ENCODE measurements around the gene L1CAM.

L1CAM gene

GRCh38 chrX:153925387-153925738 is 39.4 kb upstream of the L1CAM start:
- DNase-seq (ENCODE audit: low spot score): no peak

- peak; percentile 70 for DNase-seq (ENCODE audit: low spot score)
These were observed 38.3 kb upstream of the L1CAM start for GRCh38 chrX:153924149-153924861.

GRCh38 chrX:153922932-153923857 is 37.2 kb upstream of the L1CAM start:
- peak; percentile 83 for DNase-seq (ENCODE audit: low spot score)

- DNase-seq (ENCODE audit: low spot score): no peak
These were observed 35.8 kb upstream of the L1CAM start for GRCh38 chrX:153921511-153922446.

- no peak for DNase-seq (ENCODE audit: low spot score)
These were observed 35.1 kb upstream of the L1CAM start for GRCh38 chrX:153921070-153921469.

GRCh38 chrX:153920546-153920945 is 34.6 kb upstream of the L1CAM start:
- no peak for DNase-seq (ENCODE audit: low spot score)

- DNase-seq (ENCODE audit: low spot score): no peak
These were observed 33.3 kb upstream of the L1CAM start for GRCh38 chrX:153919281-153919680.

GRCh38 chrX:153917869-153918268 is 31.9 kb upstream of the L1CAM start:
- DNase-seq (ENCODE audit: low spot score): no peak

GRCh38 chrX:153913701-153914100 is 27.7 kb upstream of the L1CAM start:
- DNase-seq (ENCODE audit: low spot score): no peak

GRCh38 chrX:153913211-153913610 is 27.2 kb upstream of the L1CAM start:
- no peak for DNase-seq (ENCODE audit: low spot score)

- no peak for DNase-seq (ENCODE audit: low spot score)
These were observed 25.8 kb upstream of the L1CAM start for GRCh38 chrX:153911798-153912197.

- no peak for DNase-seq (ENCODE audit: low spot score)
These were observed 24.5 kb upstream of the L1CAM start for GRCh38 chrX:153910446-153910845.

- no peak for DNase-seq (ENCODE audit: low spot score)
These were observed 24.0 kb upstream of the L1CAM start for GRCh38 chrX:153909980-153910360.

GRCh38 chrX:153909024-153909979 is 23.3 kb upstream of the L1CAM start:
- no peak for DNase-seq (ENCODE audit: low spot score)

GRCh38 chrX:153908219-153908860 is 22.4 kb upstream of the L1CAM start:
- no peak for DNase-seq (ENCODE audit: low spot score)

- DNase-seq (ENCODE audit: low spot score): no peak
These were observed 21.5 kb upstream of the L1CAM start for GRCh38 chrX:153907456-153907855.

- DNase-seq (ENCODE audit: low spot score): no peak
These were observed 20.3 kb upstream of the L1CAM start for GRCh38 chrX:153906126-153906917.

GRCh38 chrX:153905481-153906095 is 19.6 kb upstream of the L1CAM start:
- no peak for DNase-seq (ENCODE audit: low spot score)

All from HuH-7 (cell line).